GF-D8 (cell line): ENCODE measurements around the gene MAN2B1.
A peak's percentile ranks its signal among the peaks of the same experiment; 100 is the strongest.
"Not testable (repeated sequence)": the region's sequence is repeated elsewhere in the genome, so short reads cannot be mapped to it uniquely, and the experiment has no call there.

ENCODE experiments used
- DNase-seq: peaks from one replicate; lab custom pipeline; 2025; lab: John Stamatoyannopoulos, UW

MAN2B1 gene

GRCh38 chr19:12689012-12689411, 22.5 kb upstream of the MAN2B1 start:
- DNase-seq, result no peak

- DNase-seq, result no peak
Measured at GRCh38 chr19:12687496-12688196, 21.1 kb upstream of the MAN2B1 start, which contains the start of gene GNG14. Gene GNG14 (plus strand): TSS chr19:12687998. CDS start chr19:12688049, 51 bp downstream.

GRCh38 chr19:12685831-12686230, 19.3 kb upstream of the MAN2B1 start:
- no peak for DNase-seq

- peak; percentile 93 for DNase-seq
Measured at GRCh38 chr19:12681074-12681987, 14.8 kb upstream of the MAN2B1 start, which contains the start of gene DHPS. Gene DHPS (minus strand): TSS chr19:12681880. CDS start chr19:12681766, 114 bp downstream.

- DNase-seq, result no peak
Measured at GRCh38 chr19:12680034-12680433, 13.5 kb upstream of the MAN2B1 start.

DNA sequence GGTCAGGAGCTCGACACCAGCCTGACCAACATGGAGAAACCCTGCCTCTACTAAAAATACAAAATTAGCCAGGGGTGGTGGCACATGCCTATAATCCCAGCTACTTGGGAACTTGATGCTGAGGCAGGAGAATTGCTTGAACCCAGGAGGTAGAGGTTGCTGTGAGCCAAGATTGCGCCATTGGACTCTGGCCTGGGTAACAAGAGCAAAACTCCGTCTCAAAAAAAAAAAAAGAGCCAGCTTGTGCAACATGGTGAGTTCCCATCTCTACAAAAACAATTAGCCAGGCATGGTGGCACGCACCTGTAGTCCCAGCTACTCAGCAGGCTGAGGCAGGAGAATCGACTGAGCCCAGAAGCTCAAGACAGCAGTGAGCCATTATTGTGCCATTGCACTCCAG, 11.5 kb upstream of the MAN2B1 start:
- not testable (repeated sequence) for DNase-seq

DNA sequence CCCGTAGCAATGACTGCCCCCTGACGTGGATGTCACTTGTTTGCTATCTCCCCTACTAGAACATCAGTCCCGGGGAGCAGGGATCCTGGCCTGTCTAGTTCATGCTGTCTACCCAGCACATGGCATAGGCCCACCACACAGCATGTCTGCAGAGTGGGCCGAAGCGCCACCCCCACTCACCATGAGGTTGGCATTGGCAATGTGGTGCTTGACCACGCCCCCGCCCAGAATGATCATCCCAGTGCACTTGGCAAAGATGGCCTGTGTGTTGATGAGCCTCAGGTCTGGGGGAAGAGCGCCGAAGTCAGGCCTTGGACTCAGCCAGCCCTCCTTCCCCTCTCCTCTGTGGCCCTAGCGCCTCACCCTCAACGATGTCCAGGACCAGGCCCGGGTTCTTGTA, 10.4 kb upstream of the MAN2B1 start:
- DNase-seq, result no peak

- DNase-seq, result peak; percentile 23
Measured at GRCh38 chr19:12676384-12676792, 9.8 kb upstream of the MAN2B1 start.

- no peak for DNase-seq
Measured at GRCh38 chr19:12675940-12676339, 9.4 kb upstream of the MAN2B1 start.

- DNase-seq, result no peak
Measured at GRCh38 chr19:12675399-12675798, 8.9 kb upstream of the MAN2B1 start.

DNA sequence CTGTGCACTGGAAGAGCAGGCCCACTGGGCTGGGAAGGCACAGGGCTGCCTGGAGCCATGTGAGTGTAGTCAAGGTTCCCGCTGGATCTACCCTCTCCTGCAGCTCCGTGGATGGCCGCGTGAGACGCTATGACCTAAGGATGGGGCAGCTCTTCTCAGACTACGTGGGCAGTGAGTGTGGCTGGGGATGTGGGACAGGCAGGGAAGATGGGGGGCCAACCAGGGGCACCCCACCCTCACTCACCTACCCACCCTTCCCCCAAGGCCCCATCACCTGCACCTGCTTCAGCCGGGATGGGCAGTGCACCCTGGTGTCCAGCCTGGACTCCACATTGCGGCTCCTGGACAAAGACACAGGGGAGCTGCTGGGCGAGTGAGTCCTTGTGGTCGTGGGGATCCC, 6.2 kb upstream of the MAN2B1 start:
- DNase-seq, result no peak

DNA sequence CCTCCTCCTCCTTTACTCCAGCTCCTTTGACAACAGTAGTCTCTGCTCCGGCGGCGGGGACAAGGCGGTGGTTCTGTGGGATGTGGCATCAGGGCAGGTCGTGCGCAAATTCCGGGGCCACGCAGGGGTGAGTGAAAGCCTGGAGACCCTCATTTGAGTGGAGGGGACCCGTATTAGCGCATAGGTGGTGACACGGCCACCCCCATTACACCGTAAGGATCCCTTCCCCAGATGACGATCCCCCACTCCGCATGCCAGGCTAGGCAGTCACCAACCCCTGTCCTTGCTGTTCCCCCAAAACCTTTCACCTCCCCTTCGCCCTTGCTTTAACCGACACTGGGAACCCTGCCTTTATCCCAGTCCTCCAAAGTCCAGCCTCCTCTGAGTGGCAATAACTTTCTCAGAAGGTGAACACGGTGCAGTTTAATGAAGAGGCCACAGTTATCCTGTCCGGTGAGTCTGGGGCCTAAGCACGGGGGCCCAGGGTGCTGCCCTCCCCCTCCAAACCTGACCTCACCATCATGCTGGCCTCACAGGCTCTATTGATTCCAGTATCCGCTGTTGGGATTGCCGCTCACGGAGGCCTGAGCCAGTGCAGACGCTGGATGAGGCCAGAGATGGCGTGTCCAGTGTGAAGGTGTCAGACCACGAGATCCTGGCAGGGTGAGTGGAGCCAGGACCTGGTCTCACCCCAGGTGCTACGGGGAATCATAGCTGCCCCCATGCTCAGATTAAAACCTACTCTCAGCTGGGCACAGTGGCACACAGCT, 3.8 kb upstream of the MAN2B1 start:
- DNase-seq, result no peak

DNA sequence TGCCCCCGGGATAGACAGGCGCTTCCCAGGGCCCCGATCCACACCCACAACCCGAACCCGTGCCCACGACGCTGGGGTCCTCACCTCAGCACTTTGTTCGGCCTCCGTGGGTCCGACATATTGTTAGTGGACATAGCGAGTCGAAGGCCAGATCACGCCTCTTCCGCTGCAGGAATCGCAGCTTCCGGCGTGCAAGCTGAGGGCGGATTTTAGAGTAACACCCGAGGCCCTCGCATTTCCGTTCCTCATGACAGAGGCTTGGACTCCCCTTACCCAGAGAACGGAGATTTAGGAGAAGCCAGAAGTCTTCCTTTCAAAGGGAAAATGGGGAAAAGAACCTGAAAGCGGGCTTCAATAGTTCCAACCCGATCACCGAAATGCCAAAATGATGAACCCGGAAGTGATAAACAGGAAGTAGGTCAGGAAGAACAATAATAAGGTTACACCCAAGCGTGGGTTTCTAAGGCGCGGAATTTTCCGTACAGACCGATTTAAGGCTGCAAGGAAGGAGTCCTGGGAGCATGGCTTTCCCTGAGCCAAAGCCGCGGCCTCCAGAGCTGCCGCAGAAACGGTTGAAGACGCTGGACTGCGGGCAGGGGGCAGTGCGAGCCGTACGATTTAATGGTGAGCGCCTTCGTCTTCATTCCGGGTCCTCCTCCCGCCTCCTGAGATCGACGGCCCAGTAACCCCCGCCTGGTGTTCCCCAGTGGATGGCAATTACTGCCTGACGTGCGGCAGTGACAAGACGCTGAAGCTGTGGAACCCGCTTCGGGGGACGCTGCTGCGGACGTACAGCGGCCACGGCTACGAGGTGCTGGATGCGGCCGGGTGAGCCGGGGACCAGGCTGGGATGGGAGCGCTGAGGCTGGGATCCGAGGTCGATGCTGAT, 3.0 kb upstream of the MAN2B1 start:
- DNase-seq, result peak; percentile 63

GRCh38 chr19:12668932-12669269, 2.4 kb upstream of the MAN2B1 start:
- DNase-seq, result no peak

DNA sequence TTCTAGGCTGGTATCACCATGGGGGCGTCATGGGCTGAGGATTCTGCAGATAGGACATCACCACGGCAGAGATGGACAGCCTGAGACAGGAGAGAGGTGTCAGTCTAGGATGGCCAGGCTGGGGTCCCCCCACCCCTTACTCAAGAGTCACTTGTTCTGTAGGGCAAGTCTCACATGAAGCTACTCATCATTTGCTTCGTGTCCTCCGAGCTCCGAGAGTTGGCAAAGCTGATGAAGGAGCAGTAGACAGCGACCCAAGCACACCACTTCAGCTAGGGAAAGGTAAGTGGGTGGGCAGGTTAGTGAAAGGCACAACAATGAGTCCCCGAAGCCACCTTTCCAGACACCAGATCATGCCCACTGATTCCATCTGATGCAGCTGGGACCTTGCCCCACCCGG, 1.8 kb upstream of the MAN2B1 start:
- no peak for DNase-seq

DNA sequence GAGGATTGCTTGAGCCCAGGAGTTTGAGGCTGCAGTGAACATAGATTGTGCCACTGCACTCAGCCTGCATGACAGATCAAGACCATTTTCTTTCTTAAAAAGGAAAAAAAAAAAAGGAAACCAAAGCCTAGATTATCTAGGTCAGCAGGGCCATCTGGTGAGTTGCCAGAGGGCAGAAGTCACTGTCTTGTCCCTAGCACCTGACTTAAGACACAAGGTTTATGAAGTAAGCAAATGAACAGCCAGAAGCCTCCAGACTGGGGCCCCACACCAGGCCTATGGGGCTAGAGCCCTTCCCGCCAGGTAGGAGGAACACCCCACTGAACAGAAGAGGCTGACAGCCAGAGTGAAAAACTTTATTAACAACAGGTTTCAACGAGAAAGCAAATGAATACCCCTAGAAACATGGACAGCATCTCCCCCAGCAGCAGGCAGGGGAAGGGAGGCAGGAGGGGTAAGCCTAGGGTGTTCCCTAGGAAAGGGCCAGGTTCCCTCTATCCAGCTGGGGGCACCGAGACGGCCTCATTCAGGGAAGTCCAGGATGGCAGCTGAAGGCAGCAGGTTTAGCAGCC, 1.3 kb upstream of the MAN2B1 start:
- no peak for DNase-seq

GRCh38 chr19:12665671-12666264, 774 bp downstream of the MAN2B1 start:
- no peak for DNase-seq

- peak; percentile 90 for DNase-seq
Measured at GRCh38 chr19:12665281-12665573, 1.3 kb downstream of the MAN2B1 start.

GRCh38 chr19:12664406-12665280, 1.9 kb downstream of the MAN2B1 start:
- DNase-seq, result no peak

- no peak for DNase-seq
Measured at GRCh38 chr19:12660980-12661379, 5.6 kb downstream of the MAN2B1 start.
